K562 (cell line): ENCODE data around the gene ENC1. TPM values are rescaled to one million over a fixed set of nuclear protein-coding genes. Genes with fewer than 3 reads are reported as not detected.

Source experiments
- ATAC-seq: fragments of 200-7000 bp; cut with Tn5 transposase; 3 replicates; pipeline ENCODE4 v1.9.1; 2020; ENCODE audit warnings: moderate library complexity
- BruUV-seq: library from RNA; stranded (reverse); fragments of 400-500 nt; replicated peaks from 2 replicates; lab custom pipeline; 2021; lab: Mats Ljungman, UMichigan
- CTCF ChIA-PET: fragments of 300-600 bp; formaldehyde crosslinking; extraction: SDS; loops from one replicate; lab custom pipeline; 2021; ENCODE audit warnings: low intra/inter-chr PET ratio; lab: Yijun Ruan, JAX
- POLR2A ChIA-PET: fragments of 300-600, 350-650 bp; sonication (Branson Sonifier 250); formaldehyde crosslinking; extraction: SDS; loops from one replicate; lab custom pipeline; 2021; ENCODE audit warnings: antibody characterized with exemption, inconsistent platforms; lab: Yijun Ruan, JAX
- DNase-seq, 4 experiments: peaks; one replicate each; pipeline versions ENCODE4 v3.0.0 to v3.0.0-alpha.2; 2011 to 2018; ENCODE audit warnings: low spot score in 3 of 4, mixed read lengths in 3 of 4; ENCODE audit errors: extremely low read depth in 1 of 4
- FAIRE-seq: peaks from 2 replicates; lab custom pipeline; 2011; peaks lifted over from hg19 to GRCh38; lab: Jason Lieb, UNC
- H2AFZ ChIP-seq: 2 replicates; pipeline ENCODE4 v1.6.0; 2011; ENCODE audit warnings: low read depth, low read length, control low read depth, inconsistent platforms
- H3K27ac ChIP-seq: fragments of 200-600 bp; 3 replicates; pipeline ENCODE4 v1.8.0; 2011; ENCODE audit warnings: low read depth, mild to moderate bottlenecking, control low read depth, inconsistent platforms, low read length, moderate library complexity, mixed read lengths; ENCODE audit errors: extremely low read depth
- H3K27me3 ChIP-seq, 2 experiments: fragments of 300-600 bp in 1 of 2; 2 replicates in 1 of 2; 3 replicates in 1 of 2; pipeline versions ENCODE4 v1.6.0 to v1.8.0; 2011; ENCODE audit warnings: inconsistent platforms in 2 of 2, low read length in 2 of 2, mild to moderate bottlenecking in 1 of 2, mixed read lengths in 1 of 2, moderate library complexity in 1 of 2; ENCODE audit not compliant: control insufficient read depth in 2 of 2, insufficient read depth in 2 of 2
- H3K36me3 ChIP-seq: fragments of 300-600 bp; 3 replicates; pipeline ENCODE4 v1.8.0; 2011; ENCODE audit warnings: mild to moderate bottlenecking, low read length, inconsistent platforms; ENCODE audit not compliant: control insufficient read depth, insufficient read depth
- H3K4me1 ChIP-seq, 2 experiments: fragments of 200-600 bp in 1 of 2; replicated peaks in 1 of 2; 2 replicates in 1 of 2; 3 replicates in 1 of 2; pipeline versions ENCODE4 v1.5.1 to v1.8.0; 2011; ENCODE audit warnings: inconsistent platforms in 2 of 2, low read length in 2 of 2, mild to moderate bottlenecking in 1 of 2, mixed read lengths in 1 of 2, moderate library complexity in 1 of 2; ENCODE audit not compliant: control insufficient read depth in 2 of 2, insufficient read depth in 2 of 2
- H3K4me2 ChIP-seq: 2 replicates; pipeline ENCODE4 v1.6.1; 2011; ENCODE audit warnings: low read length, control low read depth, inconsistent platforms, mixed read lengths; ENCODE audit not compliant: insufficient read depth
- H3K4me3 ChIP-seq: fragments of 200-600 bp; sonication (generic), shearing (Covaris generic); 2 replicates; pipeline ENCODE4 v1.5.1; 2016; ENCODE audit warnings: control low read depth, inconsistent platforms
- H3K79me2 ChIP-seq: fragments of 200-600 bp; 3 replicates; pipeline ENCODE4 v1.8.0; 2011; ENCODE audit warnings: low read length, inconsistent platforms; ENCODE audit not compliant: control insufficient read depth, insufficient read depth
- H3K9ac ChIP-seq, 2 experiments: 2 replicates each; pipeline versions ENCODE4 v1.6.0 to v1.6.1; 2011; ENCODE audit warnings: low read depth in 2 of 2, low read length in 2 of 2, control low read depth in 1 of 2, inconsistent platforms in 1 of 2, mild to moderate bottlenecking in 1 of 2, mixed read lengths in 1 of 2; ENCODE audit not compliant: insufficient read depth in 1 of 2
- H3K9me1 ChIP-seq: one replicate; pipeline ENCODE4 v1.6.0; 2011; ENCODE audit warnings: inconsistent platforms, mild to moderate bottlenecking, low read length, moderate library complexity; ENCODE audit not compliant: control insufficient read depth, insufficient read depth
- H3K9me3 ChIP-seq: replicated peaks from 2 replicates; pipeline ENCODE4 v1.5.1; 2011; ENCODE audit warnings: low read depth, low read length, inconsistent platforms; ENCODE audit not compliant: control insufficient read depth, insufficient read depth
- H4K20me1 ChIP-seq: replicated peaks from 2 replicates; pipeline ENCODE4 v1.6.1; 2011; ENCODE audit warnings: low read length, inconsistent platforms, mixed read lengths; ENCODE audit not compliant: control insufficient read depth, insufficient read depth
- E2F1 ChIP-seq: sonication (generic); formaldehyde crosslinking; IDR thresholded peaks from 2 replicates; pipeline ENCODE4 v1.8.1; 2023; ENCODE audit warnings: mild to moderate bottlenecking, missing genetic modification reagents, moderate library complexity
- HMG20A ChIP-seq: fragments of 450-650 bp; formaldehyde crosslinking; conservative IDR thresholded peaks from 2 replicates; pipeline ENCODE4 v1.4.0; 2020; ENCODE audit warnings: mild to moderate bottlenecking, mixed read lengths
- MYC ChIP-seq, 2 experiments: fragments of 250-450 bp in 1 of 2; sonication (Bioruptor Pico) in 1 of 2; IDR thresholded peaks; 2 replicates each; pipeline versions ENCODE4 v1.5.1 to v1.6.1; 2012 to 2021; ENCODE audit warnings: low read depth in 2 of 2, borderline replicate concordance in 1 of 2, improper control_type of control experiment in 1 of 2, low read length in 1 of 2, mild to moderate bottlenecking in 1 of 2, moderate library complexity in 1 of 2
- NFIC ChIP-seq: fragments of 450-650 bp; IDR thresholded peaks from 2 replicates; pipeline ENCODE4 v1.6.1; 2017; ENCODE audit warnings: mild to moderate bottlenecking, inconsistent platforms
- NR0B1 ChIP-seq: fragments of 450-650 bp; IDR thresholded peaks from one replicate; pipeline ENCODE4 v1.6.1; 2018; ENCODE audit warnings: mild to moderate bottlenecking, moderate library complexity; ENCODE audit not compliant: partially characterized antibody
- NR2C1 ChIP-seq, 2 experiments: fragments of 450-650 bp; IDR thresholded peaks; 2 replicates each; pipeline ENCODE4 v1.6.1; 2017; ENCODE audit warnings: mild to moderate bottlenecking in 2 of 2, antibody characterized with exemption in 1 of 2, inconsistent platforms in 1 of 2, missing compliant biosample characterization in 1 of 2, missing genetic modification characterization in 1 of 2
- PRPF4 ChIP-seq: fragments of 200-400 bp; formaldehyde crosslinking; IDR thresholded peaks from one replicate; pipeline ENCODE4 v1.6.1; 2017; ENCODE audit warnings: low read length, low read depth, mild to moderate bottlenecking; ENCODE audit not compliant: insufficient read depth, poor library complexity, severe bottlenecking
- SIRT6 ChIP-seq: IDR thresholded peaks from one replicate; pipeline ENCODE4 v1.6.1; 2012; ENCODE audit warnings: low read depth, mild to moderate bottlenecking, control low read depth, inconsistent platforms, low read length, moderate library complexity
- STAT5B ChIP-seq: fragments of 250-450 bp; sonication (Bioruptor Pico); IDR thresholded peaks from 2 replicates; pipeline ENCODE4 v1.8.0; 2021; ENCODE audit warnings: mild to moderate bottlenecking, inconsistent platforms
- ZNF12 ChIP-seq: sonication (generic); formaldehyde crosslinking; IDR thresholded peaks from 2 replicates; pipeline ENCODE4 v1.4.0; 2020; ENCODE audit warnings: mild to moderate bottlenecking, missing genetic modification reagents
- ZNF444 ChIP-seq: fragments of 250-450 bp; sonication (Bioruptor Pico); IDR thresholded peaks from 2 replicates; pipeline ENCODE4 v1.4.0; 2020; ENCODE audit warnings: mild to moderate bottlenecking, moderate library complexity
- WGBS: fragments of 100-300 bp; shearing (Covaris generic); methylation state at CpG from one replicate; pipeline ENCODE4 v1.1.6; 2016; ENCODE audit warnings: low coverage, mixed read lengths; ENCODE audit not compliant: insufficient coverage; ENCODE audit errors: missing lambda C conversion rate; 5-methylcytosine and 5-hydroxymethylcytosine counted together
- in situ Hi-C: fragments of 300-500 bp; cut with MboI; formaldehyde crosslinking; loops from 4 replicates; pipeline ENCODE4 v1.15.0; 2018; ENCODE audit warnings: inconsistent platforms, mixed read lengths
- intact Hi-C: fragments of 100-400 bp; cut with micrococcal nuclease; formaldehyde crosslinking; loops from 2 replicates; pipeline ENCODE4 v1.14.2; 2022
- polyA plus RNA-seq, 8 experiments: library from polyadenylated mRNA; depleted of rRNA in 4 of 8; stranded (reverse) in 5 of 8; unstranded in 3 of 8; fragments of >200 nt; fragmentation: Nextera tagmentation in 2 of 8; fragmentation: Illumina TruSeq in 1 of 8; extraction: Ambion mirVana in 2 of 8; extraction: Trizol in 1 of 8; gene quantifications; 2 replicates each; pipeline versions ENCODE4 v1.2.1 to v1.2.3, GENCODE V29; 2011 to 2014; ENCODE audit warnings: inconsistent platforms in 1 of 8, missing spikeins in 1 of 8
- total RNA-seq, 7 experiments: library from RNA; depleted of rRNA in 6 of 7; stranded (reverse); fragments of >200 nt in 6 of 7; fragmentation: Illumina TruSeq in 2 of 7; extraction: Trizol in 2 of 7; gene quantifications; 2 replicates each; pipeline versions ENCODE4 v1.2.1 to v1.2.3, GENCODE V29; 2011 to 2021; ENCODE audit warnings: low replicate concordance in 1 of 7
- TF ChIP-seq, protein P1 (sequence below), 2 experiments: fragments of 450-650 bp; IDR thresholded peaks; 2 replicates each; pipeline ENCODE4 v1.6.1; 2016
- TF ChIP-seq, protein P2 (sequence below), 3 experiments: IDR thresholded peaks in 2 of 3; conservative IDR thresholded peaks in 1 of 3; 2 replicates each; pipeline ENCODE4 v1.5.1; 2011 to 2012; ENCODE audit warnings: low read length in 3 of 3, mild to moderate bottlenecking in 3 of 3, control low read depth in 2 of 3, improper control_type of control experiment in 1 of 3, inconsistent platforms in 1 of 3, low read depth in 1 of 3, mixed read lengths in 1 of 3, moderate library complexity in 1 of 3; ENCODE audit not compliant: insufficient read depth in 2 of 3

The ENC1 gene
- total and polyA plus RNA-seq, 9 of the 15 experiments (the other 6 are each of a cell fraction or from before 2014, with no cell fraction given) = 0.17 to 3.2 (median 0.97) TPM

GRCh38 chr5:74582853-74583252 lies 57.7 kb downstream of the ENC1 start (continued):
- TF ChIP-seq NR0B1 = no peak
- no peak for TF ChIP-seq NR2C1 (IDR thresholded peaks at IDR 0.05)
- no peak for TF ChIP-seq NR2C1 (tag; IDR thresholded peaks at IDR 0.05)
- TF ChIP-seq ZNF12 = no peak
- no peak for TF ChIP-seq NFIC
- no peak for TF ChIP-seq E2F1 (CRISPR knock-in tag)
- no peak for TF ChIP-seq PRPF4
- TF ChIP-seq ZNF444 (CRISPR knock-in tag) = no peak
- no peak for TF ChIP-seq HMG20A (CRISPR knock-in tag)

DNA sequence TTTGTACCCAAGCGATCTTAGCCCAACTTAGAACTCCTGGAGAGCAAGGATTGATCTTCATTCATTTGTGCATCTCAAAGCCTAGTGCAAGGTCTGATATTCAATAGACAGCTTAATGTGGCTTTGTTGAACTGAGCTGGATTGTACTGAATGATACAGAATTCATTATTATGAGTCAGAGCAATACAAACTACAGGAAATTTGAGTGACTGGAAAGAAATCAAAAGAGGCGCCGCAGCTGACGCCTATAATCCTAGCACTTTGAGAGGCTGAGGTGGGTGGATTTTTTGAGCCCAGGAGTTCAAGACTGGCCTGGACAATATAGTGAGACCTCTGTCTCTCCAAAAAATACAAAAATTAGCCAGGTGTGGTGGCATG lies 58.6 kb downstream of the ENC1 start:
- WGBS = 80% methylated on average over 4 of the region's 4 CpGs
- Histone ChIP-seq H3K4me1 (peaks cover 0 to 17% of the 10 kb centered on the region in 2 experiments; a peak in 3 of 5 replicates), H3K9me1 (no peaks in the 10 kb centered on the region), H4K20me1 (no peaks in the 10 kb centered on the region), H3K4me3 (no peak overlapping the region), H3K4me2 (no peak overlapping the region), H3K79me2 (no peaks in the 10 kb centered on the region), H3K27ac (no peak overlapping the region), H3K9me3 (no peaks in the 10 kb centered on the region), H3K36me3 (no peaks in the 10 kb centered on the region), H2AFZ (no peak overlapping the region), H3K27me3 (no peaks in the 10 kb centered on the region), H3K9ac (no peak overlapping the region)
- ChIA-PET CTCF (no interaction called here), POLR2A (no interaction called here)
- intact Hi-C loops (no loop called here), in situ Hi-C loops (no loop called here)
- DNase-seq (no peak), FAIRE-seq (no peak), ATAC-seq (no peak)
- BruUV-seq = no TSS peak
- TF ChIP-seq SIRT6 = no peak
- no peak for TF ChIP-seq STAT5B (CRISPR knock-in tag)
- TF ChIP-seq MYC (IDR thresholded peaks at IDR 0.05; ENCODE audit: low read depth, low read length) = no peak
- no peak for TF ChIP-seq MYC (CRISPR knock-in tag; IDR thresholded peaks at IDR 0.05; ENCODE audit: borderline replicate concordance, low read depth)
- TF ChIP-seq, protein P1, sequence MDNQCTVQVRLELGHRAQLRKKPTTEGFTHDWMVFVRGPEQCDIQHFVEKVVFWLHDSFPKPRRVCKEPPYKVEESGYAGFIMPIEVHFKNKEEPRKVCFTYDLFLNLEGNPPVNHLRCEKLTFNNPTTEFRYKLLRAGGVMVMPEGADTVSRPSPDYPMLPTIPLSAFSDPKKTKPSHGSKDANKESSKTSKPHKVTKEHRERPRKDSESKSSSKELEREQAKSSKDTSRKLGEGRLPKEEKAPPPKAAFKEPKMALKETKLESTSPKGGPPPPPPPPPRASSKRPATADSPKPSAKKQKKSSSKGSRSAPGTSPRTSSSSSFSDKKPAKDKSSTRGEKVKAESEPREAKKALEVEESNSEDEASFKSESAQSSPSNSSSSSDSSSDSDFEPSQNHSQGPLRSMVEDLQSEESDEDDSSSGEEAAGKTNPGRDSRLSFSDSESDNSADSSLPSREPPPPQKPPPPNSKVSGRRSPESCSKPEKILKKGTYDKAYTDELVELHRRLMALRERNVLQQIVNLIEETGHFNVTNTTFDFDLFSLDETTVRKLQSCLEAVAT (IDR thresholded peaks at IDR 0.05) = no peak
- TF ChIP-seq, protein P2, sequence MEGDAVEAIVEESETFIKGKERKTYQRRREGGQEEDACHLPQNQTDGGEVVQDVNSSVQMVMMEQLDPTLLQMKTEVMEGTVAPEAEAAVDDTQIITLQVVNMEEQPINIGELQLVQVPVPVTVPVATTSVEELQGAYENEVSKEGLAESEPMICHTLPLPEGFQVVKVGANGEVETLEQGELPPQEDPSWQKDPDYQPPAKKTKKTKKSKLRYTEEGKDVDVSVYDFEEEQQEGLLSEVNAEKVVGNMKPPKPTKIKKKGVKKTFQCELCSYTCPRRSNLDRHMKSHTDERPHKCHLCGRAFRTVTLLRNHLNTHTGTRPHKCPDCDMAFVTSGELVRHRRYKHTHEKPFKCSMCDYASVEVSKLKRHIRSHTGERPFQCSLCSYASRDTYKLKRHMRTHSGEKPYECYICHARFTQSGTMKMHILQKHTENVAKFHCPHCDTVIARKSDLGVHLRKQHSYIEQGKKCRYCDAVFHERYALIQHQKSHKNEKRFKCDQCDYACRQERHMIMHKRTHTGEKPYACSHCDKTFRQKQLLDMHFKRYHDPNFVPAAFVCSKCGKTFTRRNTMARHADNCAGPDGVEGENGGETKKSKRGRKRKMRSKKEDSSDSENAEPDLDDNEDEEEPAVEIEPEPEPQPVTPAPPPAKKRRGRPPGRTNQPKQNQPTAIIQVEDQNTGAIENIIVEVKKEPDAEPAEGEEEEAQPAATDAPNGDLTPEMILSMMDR (IDR thresholded peaks at IDR 0.05 in 2 of 3, conservative IDR thresholded peaks at IDR 0.05 in 1 of 3; ENCODE audit: insufficient read depth in 2 of 3, low read depth in 1 of 3, low read length in 3 of 3) = no peak
